Frontal cortex (tissue), 4 donors: ENCODE data around the gene CDK5RAP3. TPM values are rescaled to one million over a fixed set of nuclear protein-coding genes. Genes with fewer than 3 reads are reported as not detected.
"Not testable (repeated sequence)": the region's sequence is repeated elsewhere in the genome, so short reads cannot be mapped to it uniquely, and the experiment has no call there.

Source experiments
- DNase-seq, 2 donors: peaks; one replicate each; pipeline ENCODE4 v3.0.0; 2012; ENCODE audit warnings: low spot score in 2 of 2
- FAIRE-seq: peaks from 2 replicates; lab custom pipeline; 2012; peaks lifted over from hg19 to GRCh38; lab: Jason Lieb, UNC
- total RNA-seq: library from RNA; depleted of rRNA; stranded (reverse); fragments of >200 nt; gene quantifications from one replicate; pipeline ENCODE4 v1.2.3, GENCODE V29; 2014
- donor health status: control.
- donor health status: control.
- donor health status: control.

CDK5RAP3 gene
- total RNA-seq, 1 donor from 2014 or later, result 53.8 TPM

- no peak for FAIRE-seq
These were observed 23.1 kb downstream of the CDK5RAP3 start for GRCh38 chr17:47993964-47994363.

GRCh38 chr17:47994724-47995123 lies 23.8 kb downstream of the CDK5RAP3 start:
- FAIRE-seq (no peak), DNase-seq (no peak)

More at GRCh38 chr17:47993964-47994363, 23.1 kb downstream of the CDK5RAP3 start:
- no peak for DNase-seq

GRCh38 chr17:47995241-47995935 lies 24.5 kb downstream of the CDK5RAP3 start:
- FAIRE-seq (no peak), DNase-seq (no peak)

- DNase-seq, result no peak
- FAIRE-seq, result no peak
These were observed 25.3 kb downstream of the CDK5RAP3 start for GRCh38 chr17:47996201-47996600.

GRCh38 chr17:47997586-47997985 lies 26.7 kb downstream of the CDK5RAP3 start:
- DNase-seq, result no peak
- no peak for FAIRE-seq

- no peak for DNase-seq
- no peak for FAIRE-seq
These were observed 27.1 kb downstream of the CDK5RAP3 start for GRCh38 chr17:47998044-47998443.

- DNase-seq (no peak), FAIRE-seq (no peak)
These were observed 28.7 kb downstream of the CDK5RAP3 start for GRCh38 chr17:47999582-47999981.

- FAIRE-seq (no peak), DNase-seq (no peak)
These were observed 30.3 kb downstream of the CDK5RAP3 start for GRCh38 chr17:48001197-48001596.

- not testable (repeated sequence) for FAIRE-seq, DNase-seq
These were observed 30.7 kb downstream of the CDK5RAP3 start for GRCh38 chr17:48001657-48002056.

- FAIRE-seq, result no peak
- DNase-seq, result peak in 1 of 2 donors; percentile 44
These were observed 31.5 kb downstream of the CDK5RAP3 start for GRCh38 chr17:48002266-48002915.

- FAIRE-seq (no peak), DNase-seq (no peak)
These were observed 32.1 kb downstream of the CDK5RAP3 start for GRCh38 chr17:48002916-48003416.

- FAIRE-seq, result no peak
- no peak for DNase-seq
These were observed 32.7 kb downstream of the CDK5RAP3 start for GRCh38 chr17:48003417-48004151.

GRCh38 chr17:48004983-48005382 lies 34.1 kb downstream of the CDK5RAP3 start:
- FAIRE-seq (no peak), DNase-seq (no peak)

GRCh38 chr17:48006936-48007709 lies 36.2 kb downstream of the CDK5RAP3 start:
- DNase-seq (no peak), FAIRE-seq (no peak)

- FAIRE-seq (no peak), DNase-seq (no peak)
These were observed 39.3 kb downstream of the CDK5RAP3 start for GRCh38 chr17:48010193-48010592.

- no peak for FAIRE-seq
- DNase-seq, result no peak
These were observed 40.7 kb downstream of the CDK5RAP3 start for GRCh38 chr17:48011405-48012150.

- peak; percentile 69 to 78 for DNase-seq
- no peak for FAIRE-seq
These were observed 41.2 kb downstream of the CDK5RAP3 start for GRCh38 chr17:48012151-48012520.

GRCh38 chr17:48012654-48013053 lies 41.7 kb downstream of the CDK5RAP3 start:
- FAIRE-seq, result no peak
- DNase-seq, result no peak

- FAIRE-seq (no peak), DNase-seq (no peak)
These were observed 43.1 kb downstream of the CDK5RAP3 start for GRCh38 chr17:48013876-48014594.
